NCI-H2196 treated with DMSO at 0.1 percent for 48 hours (cell line): ENCODE data around the gene CA9.

Experiments used
- DNase-seq: peaks from one replicate; lab custom pipeline; 2025; ENCODE audit not compliant: unreplicated experiment; lab: John Stamatoyannopoulos, UW

The CA9 gene

GRCh38 chr9:35675204-35675603 lies 1.5 kb downstream of the CA9 start:
- no peak for DNase-seq

- no peak for DNase-seq
These were observed 2.1 kb downstream of the CA9 start for GRCh38 chr9:35675732-35676392.

- DNase-seq: no peak
These were observed 5.4 kb downstream of the CA9 start for GRCh38 chr9:35679091-35679490.

GRCh38 chr9:35679766-35680330 lies 6.1 kb downstream of the CA9 start:
- no peak for DNase-seq

GRCh38 chr9:35680331-35681105 lies 6.8 kb downstream of the CA9 start:
- no peak for DNase-seq

- DNase-seq: no peak
These were observed 7.7 kb downstream of the CA9 start for GRCh38 chr9:35681341-35682002.

- DNase-seq: no peak
These were observed 8.3 kb downstream of the CA9 start for GRCh38 chr9:35682051-35682450.

GRCh38 chr9:35682520-35683315 lies 9.0 kb downstream of the CA9 start:
- DNase-seq: no peak

GRCh38 chr9:35683323-35683722 lies 9.6 kb downstream of the CA9 start:
- DNase-seq: no peak

- no peak for DNase-seq
These were observed 11.2 kb downstream of the CA9 start for GRCh38 chr9:35684921-35685320.

GRCh38 chr9:35685506-35685905 lies 11.8 kb downstream of the CA9 start:
- no peak for DNase-seq

GRCh38 chr9:35686222-35687203 lies 12.8 kb downstream of the CA9 start:
- no peak for DNase-seq

GRCh38 chr9:35687306-35687705 lies 13.6 kb downstream of the CA9 start:
- DNase-seq: no peak

- DNase-seq: no peak
These were observed 14.3 kb downstream of the CA9 start for GRCh38 chr9:35687972-35688557.

- no peak for DNase-seq
These were observed 15.1 kb downstream of the CA9 start for GRCh38 chr9:35688558-35689541.

- DNase-seq: no peak
These were observed 16.0 kb downstream of the CA9 start, which contains the start of gene TPM2 for GRCh38 chr9:35689542-35690293. Gene TPM2 (minus strand): TSS chr9:35689925. CDS start chr9:35689817, 108 bp downstream.

GRCh38 chr9:35690294-35690613 lies 16.5 kb downstream of the CA9 start:
- no peak for DNase-seq
